ENCODE results near the gene UNC119.
"Not testable (repeated sequence)": the region's sequence is repeated elsewhere in the genome, so short reads cannot be mapped to it uniquely, and the experiment has no call there.

UNC119 gene

DNA sequence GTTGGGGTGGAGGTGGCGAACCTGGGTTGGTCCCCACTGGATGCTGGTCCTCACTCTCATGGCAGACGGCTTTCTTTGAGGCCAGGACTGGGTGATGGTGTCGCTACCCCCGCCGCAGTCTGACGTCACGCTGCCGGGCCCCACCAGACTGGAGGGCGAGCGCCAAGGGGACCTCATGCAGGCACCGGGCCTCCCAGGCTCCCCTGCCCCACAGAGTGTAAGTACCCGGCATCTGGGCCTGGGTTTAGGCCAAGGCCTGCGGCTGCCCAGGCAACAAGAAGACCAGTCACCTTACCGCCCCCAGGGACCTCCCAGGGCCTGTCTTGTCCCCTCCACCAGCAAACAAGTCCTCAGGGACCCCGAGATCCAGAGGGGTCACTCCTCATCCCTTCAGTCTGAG is 28.5 kb downstream of the UNC119 start:
- no peak overlapping the region for H3K4me3 ChIP-seq (ENCODE audit: low read depth, low read length)
- no peak for DNase-seq
- TF ChIP-seq, protein P1, sequence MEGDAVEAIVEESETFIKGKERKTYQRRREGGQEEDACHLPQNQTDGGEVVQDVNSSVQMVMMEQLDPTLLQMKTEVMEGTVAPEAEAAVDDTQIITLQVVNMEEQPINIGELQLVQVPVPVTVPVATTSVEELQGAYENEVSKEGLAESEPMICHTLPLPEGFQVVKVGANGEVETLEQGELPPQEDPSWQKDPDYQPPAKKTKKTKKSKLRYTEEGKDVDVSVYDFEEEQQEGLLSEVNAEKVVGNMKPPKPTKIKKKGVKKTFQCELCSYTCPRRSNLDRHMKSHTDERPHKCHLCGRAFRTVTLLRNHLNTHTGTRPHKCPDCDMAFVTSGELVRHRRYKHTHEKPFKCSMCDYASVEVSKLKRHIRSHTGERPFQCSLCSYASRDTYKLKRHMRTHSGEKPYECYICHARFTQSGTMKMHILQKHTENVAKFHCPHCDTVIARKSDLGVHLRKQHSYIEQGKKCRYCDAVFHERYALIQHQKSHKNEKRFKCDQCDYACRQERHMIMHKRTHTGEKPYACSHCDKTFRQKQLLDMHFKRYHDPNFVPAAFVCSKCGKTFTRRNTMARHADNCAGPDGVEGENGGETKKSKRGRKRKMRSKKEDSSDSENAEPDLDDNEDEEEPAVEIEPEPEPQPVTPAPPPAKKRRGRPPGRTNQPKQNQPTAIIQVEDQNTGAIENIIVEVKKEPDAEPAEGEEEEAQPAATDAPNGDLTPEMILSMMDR (IDR thresholded peaks at IDR 0.05; ENCODE audit: low read depth, low read length): no peak
- H3K4me1 ChIP-seq: no peaks in the 10 kb centered on the region
- no peaks in the 10 kb centered on the region for H3K36me3 ChIP-seq
- H3K27me3 ChIP-seq: no peaks in the 10 kb centered on the region
- H3K9me3 ChIP-seq: no peaks in the 10 kb centered on the region

- TF ChIP-seq, protein P1 (IDR thresholded peaks at IDR 0.05; ENCODE audit: low read depth, low read length): no peak
- Histone ChIP-seq H3K4me3 (ENCODE audit: low read depth, low read length) (no peak overlapping the region), H3K36me3 (no peaks in the 10 kb centered on the region), H3K9me3 (no peaks in the 10 kb centered on the region), H3K4me1 (no peaks in the 10 kb centered on the region), H3K27me3 (no peaks in the 10 kb centered on the region)
- DNase-seq: no peak
Observed at GRCh38 chr17:28523186-28523585, 29.2 kb downstream of the UNC119 start.

DNA sequence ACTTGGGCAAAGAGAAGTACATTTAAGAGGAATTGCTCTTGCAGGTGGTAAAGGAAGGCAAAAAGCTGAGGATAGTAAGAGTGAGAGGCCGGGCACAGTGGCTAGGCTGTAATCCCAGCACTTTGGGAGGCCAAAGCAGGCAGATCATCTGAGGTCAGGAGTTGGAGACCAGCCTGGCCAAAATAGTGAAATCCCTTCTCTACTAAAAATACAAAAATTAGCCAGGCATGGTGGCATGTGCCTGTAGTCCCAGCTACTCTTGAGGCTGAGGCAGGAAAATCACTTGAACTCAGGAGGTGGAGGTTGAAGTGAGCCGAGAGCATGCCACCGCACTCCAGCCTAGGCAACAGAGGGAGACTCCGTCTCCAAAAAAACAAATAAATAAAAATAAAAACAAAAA is 30.1 kb downstream of the UNC119 start:
- H3K4me1 ChIP-seq: not testable (repeated sequence)

DNA sequence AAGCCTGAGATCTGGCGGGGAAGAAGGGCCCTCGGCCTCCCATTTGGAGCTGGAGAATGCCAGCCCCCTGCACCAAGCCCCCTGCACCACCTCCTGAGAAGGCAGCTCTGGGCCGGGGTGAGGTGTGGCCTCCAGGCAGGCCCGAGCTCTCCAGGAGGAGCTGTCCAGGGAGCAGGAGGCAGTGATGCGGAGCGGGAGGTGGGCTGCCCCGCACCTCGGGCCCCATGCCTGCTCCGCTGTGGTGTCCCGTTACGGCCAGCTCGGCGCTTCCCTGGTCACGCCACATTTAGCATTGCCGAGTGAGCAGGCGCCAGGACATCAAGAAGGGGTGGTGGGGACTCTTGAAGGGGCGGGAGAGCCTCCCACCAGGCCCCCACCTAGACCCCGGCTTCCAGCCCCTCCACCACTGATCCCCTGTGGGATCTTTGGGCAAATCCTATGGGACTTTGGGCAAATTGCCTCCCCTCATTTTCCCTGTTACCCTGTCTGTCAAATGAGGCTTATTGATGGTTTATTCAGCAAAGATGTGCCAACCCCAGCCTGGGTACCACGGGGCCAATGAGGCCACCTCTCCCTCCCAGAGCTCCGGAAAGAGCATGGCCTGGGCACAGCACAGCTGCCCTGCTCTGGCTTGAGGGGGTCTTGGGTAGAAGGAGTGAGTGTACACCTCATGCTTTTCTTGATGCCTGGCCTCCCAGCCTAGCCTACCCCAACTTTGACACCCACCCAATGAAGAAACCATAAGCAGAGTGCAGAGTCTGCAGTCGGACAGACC is 30.9 kb downstream of the UNC119 start:
- H3K27me3 ChIP-seq: no peaks in the 10 kb centered on the region
- H3K4me1 ChIP-seq: no peaks in the 10 kb centered on the region
- DNase-seq: no peak
- H3K4me3 ChIP-seq (ENCODE audit: low read depth, low read length): no peak overlapping the region
- TF ChIP-seq, protein P1 (IDR thresholded peaks at IDR 0.05; ENCODE audit: low read depth, low read length): no peak
- H3K36me3 ChIP-seq: no peaks in the 10 kb centered on the region
- no peaks in the 10 kb centered on the region for H3K9me3 ChIP-seq

More for the DNA sequence above, 30.1 kb downstream of the UNC119 start:
- not testable (repeated sequence) for H3K4me3 ChIP-seq (ENCODE audit: low read depth, low read length); H3K9me3 ChIP-seq; DNase-seq; H3K36me3 ChIP-seq; H3K27me3 ChIP-seq

DNA sequence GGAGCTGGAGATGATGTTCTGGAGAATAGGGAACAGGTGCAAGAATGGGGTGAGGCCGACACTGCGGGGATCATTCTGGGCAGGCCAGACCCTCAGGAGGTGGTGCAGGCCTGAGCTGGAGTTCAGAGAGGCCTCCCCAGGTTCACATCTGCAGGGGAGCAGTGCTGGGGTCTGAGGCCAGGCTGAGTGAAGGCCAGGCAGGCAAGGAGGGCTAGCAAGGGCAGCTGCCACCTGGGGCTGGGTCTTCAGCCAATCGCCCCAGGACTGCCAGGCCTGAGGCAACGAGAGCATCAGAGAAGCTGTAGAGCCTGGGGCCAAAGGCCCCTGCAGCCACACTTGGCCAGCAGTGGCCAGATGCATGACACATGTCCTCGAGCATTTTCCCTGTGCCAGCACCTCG is 31.7 kb downstream of the UNC119 start:
- TF ChIP-seq, protein P1 (IDR thresholded peaks at IDR 0.05; ENCODE audit: low read depth, low read length): no peak
- Histone ChIP-seq H3K4me3 (ENCODE audit: low read depth, low read length) (no peak overlapping the region), H3K9me3 (no peaks in the 10 kb centered on the region), H3K27me3 (no peaks in the 10 kb centered on the region), H3K4me1 (no peaks in the 10 kb centered on the region), H3K36me3 (no peaks in the 10 kb centered on the region)
- no peak for DNase-seq

DNA sequence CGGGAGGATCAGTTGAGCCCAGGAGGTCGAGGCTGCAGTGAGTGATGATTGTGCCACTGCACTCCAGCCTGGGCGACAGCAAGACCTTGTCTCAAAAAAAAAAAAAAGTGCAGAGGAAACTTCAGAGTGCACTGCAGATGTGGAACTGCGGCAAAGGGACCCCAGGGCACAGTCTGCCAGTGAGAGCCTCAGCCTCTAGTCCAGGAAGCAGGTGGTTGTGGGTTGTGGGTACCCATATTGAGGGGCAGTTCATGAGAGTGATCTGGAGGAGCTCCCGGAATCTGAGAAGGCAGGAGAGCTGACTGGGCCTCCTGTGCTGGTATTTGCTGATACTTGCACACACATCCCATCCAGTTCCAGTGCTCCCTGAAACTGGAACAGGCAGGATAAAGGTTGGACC is 33.2 kb downstream of the UNC119 start:
- Histone ChIP-seq H3K4me3 (ENCODE audit: low read depth, low read length) (no peak overlapping the region), H3K36me3 (no peaks in the 10 kb centered on the region), H3K27me3 (no peaks in the 10 kb centered on the region), H3K4me1 (no peaks in the 10 kb centered on the region), H3K9me3 (no peaks in the 10 kb centered on the region)
- TF ChIP-seq, protein P1 (IDR thresholded peaks at IDR 0.05; ENCODE audit: low read depth, low read length): no peak
- DNase-seq: no peak
